Spleen (tissue), 11 donors: ENCODE measurements around the gene FBXW8. TPM values are rescaled to one million over a fixed set of nuclear protein-coding genes. Genes with fewer than 3 reads are reported as not detected.

ENCODE experiments used
- DNase-seq: peaks from one replicate; pipeline ENCODE4 v3.0.0-alpha.2; 2020
- H3K27ac ChIP-seq, 8 donors: fragments of 200-600 bp; sonication (generic) in 7 of 8; 1 replicate in 4 of 8; 2 replicates in 4 of 8; pipeline versions ENCODE4 v1.5.0 to v1.8.0; 2016 to 2021; ENCODE audit warnings: inconsistent platforms in 4 of 8, mild to moderate bottlenecking in 4 of 8, moderate library complexity in 1 of 8
- H3K27me3 ChIP-seq, 7 donors: fragments of 200-600 bp; sonication (generic) in 6 of 7; replicated peaks in 1 of 7; 1 replicate in 4 of 7; 2 replicates in 3 of 7; pipeline versions ENCODE4 v1.5.0 to v1.8.0; 2016 to 2021; ENCODE audit warnings: inconsistent platforms in 3 of 7, mild to moderate bottlenecking in 1 of 7
- H3K36me3 ChIP-seq, 6 donors: fragments of 200-600 bp; sonication (generic) in 5 of 6; 1 replicate in 4 of 6; 2 replicates in 2 of 6; pipeline versions ENCODE4 v1.5.0 to v1.8.0; 2016 to 2021; ENCODE audit warnings: inconsistent platforms in 2 of 6
- H3K4me1 ChIP-seq, 6 donors: fragments of 200-600 bp; sonication (generic) in 5 of 6; 1 replicate in 3 of 6; 2 replicates in 3 of 6; pipeline versions ENCODE4 v1.5.0 to v1.8.0; 2016 to 2021; ENCODE audit warnings: inconsistent platforms in 3 of 6
- H3K4me3 ChIP-seq, 8 donors: fragments of 200-600 bp; sonication (generic) in 7 of 8; 1 replicate in 4 of 8; 2 replicates in 4 of 8; pipeline versions ENCODE4 v1.5.0 to v1.8.0; 2016 to 2021; ENCODE audit warnings: inconsistent platforms in 4 of 8, mild to moderate bottlenecking in 4 of 8, moderate library complexity in 2 of 8
- H3K9me3 ChIP-seq, 8 donors: fragments of 200-600 bp; sonication (generic) in 7 of 8; 1 replicate in 4 of 8; 2 replicates in 4 of 8; pipeline versions ENCODE4 v1.5.0 to v1.8.0; 2016 to 2021; ENCODE audit warnings: inconsistent platforms in 4 of 8
- POLR2A ChIP-seq, 3 donors: fragments of 450-650 bp; IDR thresholded peaks; one replicate each; pipeline ENCODE4 v1.5.1; 2017; ENCODE audit warnings: antibody characterized with exemption in 3 of 3, mild to moderate bottlenecking in 1 of 3
- POLR2AphosphoS5 ChIP-seq, 3 donors: sonication (generic); formaldehyde crosslinking; IDR thresholded peaks; one replicate each; pipeline ENCODE4 v1.5.1; 2017; ENCODE audit warnings: antibody characterized with exemption in 3 of 3
- WGBS, 5 donors: extraction: QIAGEN DNeasy Blood & Tissue Kit in 3 of 5; methylation state at CpG; one replicate each; pipeline versions ENCODE4 v1.1.5 to v1.1.7; 2013 to 2018; 5-methylcytosine and 5-hydroxymethylcytosine counted together
- intact Hi-C: fragments of 100-400 bp; cut with DNase I; formaldehyde crosslinking; loops from one replicate; pipeline ENCODE4 v1.15.0; 2023; ENCODE audit warnings: low total_unique reads
- polyA plus RNA-seq, 3 donors: library from polyadenylated mRNA; stranded (reverse); fragments of 200-250 nt; gene quantifications; one replicate each; pipeline ENCODE4 v1.2.1, GENCODE V29; 2013
- total RNA-seq, 7 donors: library from RNA; depleted of rRNA in 3 of 7; stranded (reverse); fragments of >200 nt in 3 of 7; fragmentation: NEBNext Ultra II Directional in 4 of 7; extraction: Animal tissue kit (Norgen Biotek cat#: 25700) in 4 of 7; gene quantifications; one replicate each; pipeline versions ENCODE4 v1.1.0 to v1.2.1, GENCODE V29; 2016 to 2021
- TF ChIP-seq, protein P1 (sequence below), 11 experiments: fragments of 200-600 bp in 7 of 11; fragments of 450-650 bp in 4 of 11; sonication (generic) in 4 of 11; IDR thresholded peaks in 8 of 11; conservative IDR thresholded peaks in 3 of 11; 1 replicate in 7 of 11; 2 replicates in 4 of 11; pipeline versions ENCODE4 v1.4.0 to v1.8.0; 2016 to 2021; ENCODE audit warnings: antibody characterized with exemption in 11 of 11, inconsistent platforms in 4 of 11, mild to moderate bottlenecking in 1 of 11
- donor health status: healthy with polysubstance abuse.
- donor health status: DM: no; HTN: no; CAD: no; lungs with moderate emphysema.
- donor health status: DM: no; HTN: no; CAD: no.
- donor health status: Bipolar disorder and iron deficiency.
- donor health status: healthy.
- donor health status: DM: no; HTN: no; CAD: no.
- donor health status: DM: yes; HTN: yes; CAD: no.

The FBXW8 gene
- total and polyA plus RNA-seq, 10 donors = 2.2 to 17.3 (median 11.8) TPM

- TF ChIP-seq, protein P1, sequence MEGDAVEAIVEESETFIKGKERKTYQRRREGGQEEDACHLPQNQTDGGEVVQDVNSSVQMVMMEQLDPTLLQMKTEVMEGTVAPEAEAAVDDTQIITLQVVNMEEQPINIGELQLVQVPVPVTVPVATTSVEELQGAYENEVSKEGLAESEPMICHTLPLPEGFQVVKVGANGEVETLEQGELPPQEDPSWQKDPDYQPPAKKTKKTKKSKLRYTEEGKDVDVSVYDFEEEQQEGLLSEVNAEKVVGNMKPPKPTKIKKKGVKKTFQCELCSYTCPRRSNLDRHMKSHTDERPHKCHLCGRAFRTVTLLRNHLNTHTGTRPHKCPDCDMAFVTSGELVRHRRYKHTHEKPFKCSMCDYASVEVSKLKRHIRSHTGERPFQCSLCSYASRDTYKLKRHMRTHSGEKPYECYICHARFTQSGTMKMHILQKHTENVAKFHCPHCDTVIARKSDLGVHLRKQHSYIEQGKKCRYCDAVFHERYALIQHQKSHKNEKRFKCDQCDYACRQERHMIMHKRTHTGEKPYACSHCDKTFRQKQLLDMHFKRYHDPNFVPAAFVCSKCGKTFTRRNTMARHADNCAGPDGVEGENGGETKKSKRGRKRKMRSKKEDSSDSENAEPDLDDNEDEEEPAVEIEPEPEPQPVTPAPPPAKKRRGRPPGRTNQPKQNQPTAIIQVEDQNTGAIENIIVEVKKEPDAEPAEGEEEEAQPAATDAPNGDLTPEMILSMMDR (IDR thresholded peaks at IDR 0.05 in 8 of 11, conservative IDR thresholded peaks at IDR 0.05 in 3 of 11) = no peak
- no peak for TF ChIP-seq POLR2A (IDR thresholded peaks at IDR 0.05)
- TF ChIP-seq POLR2AphosphoS5 (IDR thresholded peaks at IDR 0.05) = no peak
- Histone ChIP-seq H3K4me3 (no peak overlapping the region), H3K36me3 (peaks cover 0 to 90% (median 21%) of the 10 kb centered on the region in 6 donors), H3K27me3 (no peaks in the 10 kb centered on the region), H3K4me1 (no peaks in the 10 kb centered on the region), H3K9me3 (no peaks in the 10 kb centered on the region), H3K27ac (no peak overlapping the region)
- 89 to 92% (median 90%) methylated on average over 30 of the region's 30 CpGs for WGBS, 5 donors
- intact Hi-C loops = no loop called here
- no peak for DNase-seq
Observed at GRCh38 chr12:116969615-116970585, 59.1 kb downstream of the FBXW8 start.

DNA sequence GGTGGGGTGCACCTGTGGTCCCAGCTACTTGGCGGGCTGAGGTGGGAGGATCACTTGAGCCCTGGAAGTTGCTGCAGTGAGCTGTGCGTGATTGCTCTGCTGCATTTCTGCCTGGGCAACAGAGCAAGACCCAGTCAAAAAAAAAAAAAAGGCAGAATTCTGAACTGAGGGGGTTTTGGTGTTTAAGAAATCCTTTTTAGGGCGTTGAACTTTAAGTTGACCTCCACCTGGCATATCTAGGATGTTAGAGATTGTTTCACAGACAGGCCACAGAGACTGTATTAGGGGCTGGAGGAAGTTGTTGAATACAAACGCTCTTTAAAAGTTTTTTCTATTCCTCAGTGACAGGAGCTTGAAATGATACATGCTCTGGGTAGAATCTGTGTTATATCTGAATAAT, 60.5 kb downstream of the FBXW8 start:
- 73 to 84% (median 74%) methylated on average over 4 of the region's 4 CpGs for WGBS, 5 donors
- TF ChIP-seq POLR2AphosphoS5 (IDR thresholded peaks at IDR 0.05) = no peak

GRCh38 chr12:116975779-116976393, 65.1 kb downstream of the FBXW8 start:
- H3K36me3 ChIP-seq = peaks cover 0 to 31% (median 4%) of the 10 kb centered on the region in 6 donors
- H3K27me3 ChIP-seq = no peaks in the 10 kb centered on the region
- no peak overlapping the region for H3K4me3 ChIP-seq
- intact Hi-C loops = no loop called here
- no peak overlapping the region for H3K27ac ChIP-seq
- H3K9me3 ChIP-seq = no peaks in the 10 kb centered on the region
- WGBS, 5 donors = 91 to 98% (median 94%) methylated on average over 3 of the region's 3 CpGs
- no peak for TF ChIP-seq POLR2AphosphoS5 (IDR thresholded peaks at IDR 0.05)
- TF ChIP-seq, protein P1 (IDR thresholded peaks at IDR 0.05 in 8 of 11, conservative IDR thresholded peaks at IDR 0.05 in 3 of 11) = no peak
- no peak for TF ChIP-seq POLR2A (IDR thresholded peaks at IDR 0.05)
- H3K4me1 ChIP-seq = no peaks in the 10 kb centered on the region
- DNase-seq = no peak

More for the DNA sequence above, 60.5 kb downstream of the FBXW8 start:
- Histone ChIP-seq H3K9me3 (no peaks in the 10 kb centered on the region), H3K27me3 (no peaks in the 10 kb centered on the region), H3K4me3 (no peak overlapping the region), H3K4me1 (no peaks in the 10 kb centered on the region), H3K27ac (no peak overlapping the region), H3K36me3 (peaks cover 0 to 76% (median 10%) of the 10 kb centered on the region in 6 donors)
- no peak for DNase-seq
- intact Hi-C loops = no loop called here

GRCh38 chr12:116977465-116978380, 67.0 kb downstream of the FBXW8 start:
- 75 to 84% (median 81%) methylated on average over 13 of the region's 13 CpGs for WGBS, 5 donors
- Histone ChIP-seq H3K4me1 (no peaks in the 10 kb centered on the region), H3K36me3 (peaks cover 0 to 19% (median 2%) of the 10 kb centered on the region in 6 donors), H3K9me3 (no peaks in the 10 kb centered on the region), H3K27me3 (no peaks in the 10 kb centered on the region), H3K27ac (no peak overlapping the region), H3K4me3 (no peak overlapping the region)
- DNase-seq = no peak
- intact Hi-C loops = no loop called here
- TF ChIP-seq POLR2A (IDR thresholded peaks at IDR 0.05) = no peak
- TF ChIP-seq, protein P1 (IDR thresholded peaks at IDR 0.05 in 8 of 11, conservative IDR thresholded peaks at IDR 0.05 in 3 of 11) = no peak
- TF ChIP-seq POLR2AphosphoS5 (IDR thresholded peaks at IDR 0.05) = no peak
